Left lobe of liver (tissue), 2 donors: ENCODE results near the gene PRR19. TPM values are rescaled to one million over a fixed set of nuclear protein-coding genes. Genes with fewer than 3 reads are reported as not detected.
A peak's percentile ranks its signal among the peaks of the same experiment; 100 is the strongest.

Experiments
- ATAC-seq: fragments of 200-7000 bp; cut with Tn5 transposase; one replicate; pipeline ENCODE4 v1.9.1; 2020; ENCODE audit warnings: mild to moderate bottlenecking, moderate library complexity
- DNase-seq: peaks from one replicate; pipeline ENCODE4 v3.0.0-alpha.2; 2020; ENCODE audit warnings: low spot score
- total RNA-seq: library from RNA; stranded (reverse); gene quantifications from one replicate; pipeline ENCODE4 v1.2.1, GENCODE V29; 2021
- donor health status: DM: no; HTN: no; CAD: no; lungs with moderate emphysema.
- donor health status: DM: no; HTN: yes; CAD: no.

The PRR19 gene
- total RNA-seq, 1 donor from 2014 or later, result 0.65 TPM

DNA sequence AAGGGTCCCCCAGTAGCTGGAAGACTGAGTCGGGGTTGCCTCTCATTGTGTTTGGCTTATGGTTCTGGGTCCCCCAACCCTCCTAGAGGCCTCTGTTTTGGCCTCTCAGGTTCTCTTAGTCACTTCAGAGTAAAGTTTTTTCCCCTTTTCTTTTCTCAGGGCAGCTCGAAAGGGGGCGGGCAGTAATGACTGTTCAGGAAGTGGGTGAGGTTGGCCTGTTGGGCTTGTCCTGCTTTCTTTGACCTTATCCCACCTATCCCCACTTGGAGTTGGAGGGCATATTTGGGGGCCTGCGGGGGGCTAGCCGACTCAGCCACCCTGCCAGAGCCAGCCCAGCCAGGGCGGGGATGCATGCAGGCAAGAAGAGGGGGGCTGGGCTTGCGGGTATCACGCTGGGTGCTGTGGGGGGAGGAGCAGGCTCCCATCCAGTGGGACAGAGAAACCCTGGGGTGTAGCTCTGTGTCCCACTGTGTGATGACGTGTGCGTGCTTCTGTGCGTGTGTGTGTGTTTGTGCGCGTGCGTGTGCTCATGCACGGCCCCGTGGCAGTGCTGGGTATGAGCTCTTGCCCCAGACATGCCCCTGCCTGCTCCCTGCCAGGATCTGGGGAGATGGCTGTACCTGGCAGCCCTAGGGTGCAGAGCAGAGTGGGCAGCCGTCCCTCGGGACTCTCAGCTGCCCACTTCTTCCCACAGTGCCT lies 31.4 kb upstream of the PRR19 start:
- peak; percentile 17 for ATAC-seq
- peak; percentile 77 for DNase-seq

DNA sequence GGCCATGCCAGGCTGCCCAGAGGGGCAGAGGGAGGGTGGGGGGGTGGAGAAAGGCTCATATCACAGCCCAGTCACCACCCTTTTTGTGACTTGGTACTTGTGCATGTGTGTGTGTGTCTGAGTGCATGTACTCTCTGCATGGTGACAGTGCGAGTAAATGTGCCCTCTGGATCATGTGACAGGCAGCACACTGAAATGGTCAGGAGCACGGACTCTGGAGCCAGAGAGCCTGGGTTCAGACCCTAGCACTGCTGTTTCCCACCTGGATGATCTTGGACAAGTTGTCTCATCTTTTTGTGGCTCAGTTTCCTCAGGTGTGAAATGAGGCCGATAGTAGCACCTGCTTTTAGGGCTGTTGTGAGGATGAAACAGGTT lies 30.9 kb upstream of the PRR19 start:
- DNase-seq (peak; percentile 76), ATAC-seq (peak; percentile 3)

DNA sequence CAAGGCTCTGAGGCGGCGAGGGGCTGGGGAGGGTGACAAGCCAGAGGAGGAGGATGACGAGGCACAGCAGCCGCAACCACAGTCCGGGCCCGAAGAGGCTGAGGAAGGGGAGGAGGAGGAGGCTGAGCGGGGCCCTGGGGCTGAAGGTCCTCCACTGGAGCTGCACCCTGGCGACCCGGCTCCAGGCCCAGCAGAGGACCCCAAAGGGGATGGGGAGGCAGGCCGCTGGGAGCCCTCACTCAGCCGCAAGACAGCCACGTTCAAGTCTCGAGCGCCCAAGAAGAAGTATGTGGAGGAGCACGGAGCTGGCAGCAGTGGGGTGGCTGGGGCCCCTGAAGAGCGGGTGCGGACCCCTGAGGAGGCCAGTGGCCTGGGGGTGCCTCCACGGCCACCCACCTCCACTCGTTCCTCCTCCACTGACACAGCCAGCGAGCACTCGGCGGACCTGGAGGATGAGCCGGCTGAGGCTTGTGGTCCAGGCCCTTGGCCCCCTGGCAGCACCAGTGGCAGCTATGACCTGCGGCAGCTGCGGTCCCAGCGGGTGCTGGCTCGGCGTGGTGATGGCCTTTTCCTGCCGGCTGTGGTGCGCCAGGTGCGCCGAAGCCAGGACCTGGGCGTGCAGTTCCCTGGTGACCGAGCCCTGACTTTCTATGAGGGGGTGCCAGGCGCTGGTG lies 29.9 kb upstream of the PRR19 start:
- DNase-seq, result no peak
- no peak for ATAC-seq

DNA sequence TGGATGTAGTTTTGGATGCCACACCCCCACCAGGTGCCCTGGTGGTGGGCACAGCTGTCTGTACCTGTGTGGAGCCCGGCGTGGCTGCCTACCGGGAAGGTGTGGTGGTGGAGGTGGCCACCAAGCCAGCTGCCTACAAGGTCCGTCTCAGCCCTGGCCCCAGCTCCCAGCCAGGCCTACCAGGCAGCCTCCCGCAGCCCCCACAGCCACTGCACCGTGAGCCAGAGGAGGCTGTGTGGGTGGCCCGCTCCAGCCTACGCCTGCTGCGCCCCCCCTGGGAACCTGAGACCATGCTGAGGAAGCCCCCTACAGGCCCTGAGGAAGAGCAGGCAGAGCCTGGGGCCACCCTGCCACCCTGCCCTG lies 29.4 kb upstream of the PRR19 start:
- ATAC-seq, result no peak
- no peak for DNase-seq

DNA sequence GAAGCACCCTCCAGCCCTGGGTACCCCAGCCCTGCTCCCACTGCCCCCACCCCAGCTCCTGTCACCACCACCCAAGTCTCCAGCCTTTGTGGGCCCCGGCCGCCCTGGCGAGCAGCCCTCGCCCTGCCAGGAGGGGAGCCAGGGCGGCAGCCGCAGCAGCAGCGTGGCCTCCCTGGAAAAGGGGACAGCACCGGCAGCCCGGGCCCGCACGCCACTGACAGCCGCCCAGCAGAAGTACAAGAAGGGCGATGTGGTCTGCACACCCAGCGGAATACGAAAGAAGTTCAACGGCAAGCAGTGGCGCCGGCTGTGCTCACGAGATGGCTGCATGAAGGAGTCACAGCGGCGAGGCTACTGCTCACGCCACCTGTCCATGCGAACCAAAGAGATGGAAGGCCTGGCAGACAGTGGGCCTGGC lies 28.9 kb upstream of the PRR19 start:
- DNase-seq (no peak), ATAC-seq (no peak)

DNA sequence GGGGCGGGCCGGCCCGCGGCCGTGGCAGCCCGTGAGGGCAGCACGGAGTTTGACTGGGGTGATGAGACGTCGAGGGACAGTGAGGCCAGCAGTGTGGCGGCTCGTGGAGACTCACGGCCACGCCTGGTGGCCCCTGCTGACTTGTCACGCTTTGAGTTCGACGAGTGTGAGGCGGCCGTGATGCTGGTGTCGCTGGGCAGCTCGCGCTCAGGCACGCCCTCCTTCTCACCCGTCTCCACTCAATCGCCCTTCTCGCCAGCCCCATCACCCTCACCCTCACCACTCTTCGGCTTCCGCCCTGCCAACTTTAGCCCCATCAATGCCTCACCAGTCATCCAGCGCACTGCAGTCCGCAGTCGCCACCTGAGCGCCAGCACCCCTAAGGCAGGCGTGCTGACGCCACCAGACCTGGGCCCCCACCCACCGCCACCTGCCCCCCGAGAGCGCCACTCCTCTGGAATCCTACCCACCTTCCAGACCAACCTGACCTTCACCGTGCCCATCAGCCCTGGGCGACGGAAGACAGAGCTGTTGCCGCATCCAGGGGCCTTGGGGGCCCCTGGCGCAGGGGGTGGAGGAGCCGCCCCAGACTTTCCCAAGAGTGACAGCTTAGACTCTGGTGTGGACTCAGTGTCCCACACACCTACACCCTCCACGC lies 28.4 kb upstream of the PRR19 start:
- no peak for ATAC-seq

DNA sequence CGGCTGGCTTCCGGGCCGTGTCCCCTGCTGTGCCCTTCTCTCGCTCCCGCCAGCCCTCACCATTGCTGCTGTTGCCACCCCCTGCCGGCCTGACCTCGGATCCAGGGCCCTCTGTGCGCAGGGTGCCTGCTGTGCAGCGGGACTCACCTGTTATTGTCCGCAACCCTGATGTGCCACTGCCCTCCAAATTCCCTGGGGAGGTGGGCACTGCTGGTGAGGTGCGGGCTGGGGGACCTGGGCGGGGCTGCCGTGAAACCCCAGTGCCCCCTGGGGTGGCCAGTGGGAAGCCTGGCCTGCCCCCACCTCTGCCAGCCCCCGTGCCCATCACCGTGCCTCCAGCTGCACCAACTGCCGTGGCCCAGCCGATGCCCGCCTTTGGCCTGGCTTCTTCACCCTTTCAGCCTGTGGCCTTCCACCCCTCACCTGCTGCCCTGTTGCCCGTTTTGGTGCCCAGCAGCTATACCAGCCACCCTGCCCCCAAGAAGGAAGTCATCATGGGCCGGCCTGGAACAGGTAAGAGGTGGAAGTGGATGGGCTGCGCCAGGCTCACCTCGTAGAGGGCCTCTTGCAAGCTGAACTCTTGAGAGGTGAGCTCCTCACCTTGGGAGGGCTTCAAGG lies 27.8 kb upstream of the PRR19 start:
- DNase-seq (no peak), ATAC-seq (no peak)

More for the DNA sequence above, 28.4 kb upstream of the PRR19 start:
- DNase-seq, result no peak

DNA sequence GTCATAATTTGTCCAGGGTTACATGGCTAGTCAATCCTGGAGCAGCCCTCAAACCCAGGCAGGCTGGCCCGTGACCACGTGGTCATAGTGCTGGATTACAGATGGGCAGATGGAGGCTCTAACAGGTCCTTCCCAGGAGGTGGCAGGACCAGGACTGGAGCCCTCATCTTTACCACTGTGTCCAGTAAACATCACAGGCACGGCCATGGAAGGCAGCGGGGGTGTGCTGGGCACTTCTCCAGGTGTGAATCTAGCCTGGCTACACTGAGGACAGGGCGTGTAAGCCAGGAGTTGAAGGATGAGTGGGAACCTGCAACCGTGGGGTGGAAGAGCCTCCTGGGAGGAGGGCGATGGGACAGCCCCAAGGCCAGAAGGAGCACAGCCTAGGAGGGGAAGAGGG lies 26.8 kb upstream of the PRR19 start:
- no peak for DNase-seq

DNA sequence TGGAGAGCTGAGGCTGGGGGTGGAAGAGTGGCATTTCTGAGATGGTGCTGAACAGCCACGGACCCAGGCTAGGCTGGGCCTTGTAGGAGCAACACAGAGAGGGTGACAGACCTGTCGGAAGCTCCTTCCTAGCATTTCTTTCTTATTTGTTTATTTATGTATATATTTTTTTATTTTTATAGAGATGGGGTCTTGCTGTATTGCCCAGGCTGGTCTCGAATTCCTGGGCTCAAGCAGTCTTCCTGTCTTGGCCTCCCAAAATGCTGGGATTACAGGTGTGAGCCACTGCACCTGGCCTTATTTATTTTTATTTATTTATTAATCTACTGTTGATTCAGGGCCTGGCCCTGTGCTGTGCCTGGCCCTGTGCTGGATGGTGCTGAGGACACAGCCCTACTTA lies 26.4 kb upstream of the PRR19 start:
- DNase-seq (no peak), ATAC-seq (no peak)

More for the DNA sequence above, 26.8 kb upstream of the PRR19 start:
- no peak for ATAC-seq

DNA sequence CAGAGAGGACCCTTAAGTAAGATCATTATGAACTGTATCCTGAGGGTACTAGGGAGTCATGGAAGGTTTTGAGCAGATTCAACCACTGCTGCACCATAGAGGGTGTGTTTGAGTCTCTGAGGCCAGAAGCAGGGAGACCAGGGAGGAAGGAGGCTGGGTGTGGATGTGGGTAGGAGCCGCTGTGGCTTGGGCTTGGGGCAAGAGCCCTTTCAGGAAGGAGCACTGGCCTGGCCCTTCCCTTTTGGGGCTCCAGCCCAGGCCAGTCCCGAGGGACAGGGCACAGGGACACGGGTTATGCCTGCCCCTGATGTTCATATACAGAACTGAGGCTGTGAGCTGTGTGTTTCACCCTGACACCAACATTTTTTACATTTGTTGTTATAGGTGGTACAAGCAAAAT lies 25.6 kb upstream of the PRR19 start:
- ATAC-seq (no peak), DNase-seq (no peak)

DNA sequence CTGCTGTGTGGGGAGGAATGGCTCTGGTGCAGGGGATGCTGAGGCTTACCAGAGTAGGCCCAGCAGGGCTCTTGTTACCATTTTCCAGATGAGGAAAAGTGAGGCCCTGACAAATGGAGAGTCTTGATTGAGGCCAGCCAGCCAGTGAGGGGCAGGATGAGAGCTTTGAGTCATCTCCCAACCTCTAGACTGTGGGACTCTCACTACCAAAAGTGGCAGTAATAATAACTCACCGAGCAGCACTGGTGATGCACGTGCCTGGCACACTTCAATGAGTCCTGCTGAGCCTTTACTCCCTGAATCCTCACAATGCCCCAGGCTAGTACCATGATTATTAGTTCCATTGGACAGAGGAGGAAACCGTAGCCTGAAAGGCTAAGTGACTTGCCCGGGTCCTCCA lies 25.1 kb upstream of the PRR19 start:
- ATAC-seq, result no peak

DNA sequence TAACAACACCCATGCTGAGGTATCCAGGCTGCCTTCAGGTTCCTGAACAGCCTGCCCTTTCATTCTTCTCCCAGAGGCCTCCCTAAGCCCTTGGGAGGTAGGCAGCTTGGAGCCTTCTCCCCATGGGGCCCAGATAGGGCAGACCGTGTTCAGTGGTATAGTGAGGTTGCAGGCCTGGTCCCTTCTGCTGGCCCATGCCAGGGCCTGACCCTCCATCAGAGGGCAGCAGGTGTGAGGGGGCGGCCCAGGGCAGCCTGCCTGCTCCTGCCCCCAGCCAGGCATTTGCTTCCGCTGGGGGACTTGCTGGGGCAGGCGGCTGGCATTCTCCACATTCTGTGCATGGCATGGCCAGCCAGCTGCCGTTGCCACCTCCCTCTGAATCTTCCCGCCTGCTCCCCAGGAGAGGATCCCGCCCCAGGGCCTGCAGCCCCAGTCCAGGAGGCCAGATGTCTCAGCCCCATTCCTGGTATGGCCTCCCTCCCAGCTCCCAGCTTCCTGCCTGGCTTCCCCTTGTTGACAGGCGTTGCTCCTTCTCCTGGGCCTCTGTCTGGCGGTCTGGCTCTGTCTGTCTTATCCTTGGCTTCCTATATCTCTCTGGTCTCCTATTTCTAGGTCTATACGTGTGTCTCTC lies 24.0 kb upstream of the PRR19 start:
- DNase-seq (no peak), ATAC-seq (no peak)

More for the DNA sequence above, 25.1 kb upstream of the PRR19 start:
- DNase-seq, result no peak

DNA sequence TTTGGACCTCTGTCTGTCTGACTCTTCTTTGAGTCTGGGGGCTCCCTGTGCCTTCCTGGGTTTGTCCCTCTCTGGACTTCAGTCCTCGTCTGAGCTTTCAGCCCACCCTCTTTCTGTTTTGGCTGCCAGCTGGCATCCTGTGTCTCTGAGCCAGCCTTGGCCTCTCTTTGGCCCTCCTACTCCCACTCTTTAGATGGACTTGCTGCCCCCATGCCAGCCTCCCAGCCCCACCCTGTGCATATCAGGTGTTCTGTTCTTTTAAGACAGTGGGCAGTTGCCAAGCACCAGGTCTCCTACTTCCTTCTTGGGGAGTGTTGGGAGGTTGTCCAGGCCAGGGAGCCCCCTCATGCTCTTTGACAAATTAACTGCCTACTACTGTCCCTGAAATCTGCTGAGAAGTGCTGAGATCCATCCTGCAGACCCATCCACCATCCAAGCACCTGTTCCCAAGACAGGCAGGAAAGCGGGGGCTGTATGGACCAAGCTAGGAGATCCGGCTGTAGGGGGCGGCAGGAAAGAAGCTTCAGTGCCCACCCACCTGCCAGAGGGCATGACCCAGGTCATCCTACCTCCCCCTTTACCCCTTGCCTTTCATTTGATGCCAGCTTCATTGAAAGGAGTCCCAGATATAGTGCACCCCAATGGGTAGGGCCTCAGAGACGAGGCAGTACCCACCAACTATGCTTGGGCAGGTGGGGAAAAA lies 23.3 kb upstream of the PRR19 start:
- no peak for DNase-seq

DNA sequence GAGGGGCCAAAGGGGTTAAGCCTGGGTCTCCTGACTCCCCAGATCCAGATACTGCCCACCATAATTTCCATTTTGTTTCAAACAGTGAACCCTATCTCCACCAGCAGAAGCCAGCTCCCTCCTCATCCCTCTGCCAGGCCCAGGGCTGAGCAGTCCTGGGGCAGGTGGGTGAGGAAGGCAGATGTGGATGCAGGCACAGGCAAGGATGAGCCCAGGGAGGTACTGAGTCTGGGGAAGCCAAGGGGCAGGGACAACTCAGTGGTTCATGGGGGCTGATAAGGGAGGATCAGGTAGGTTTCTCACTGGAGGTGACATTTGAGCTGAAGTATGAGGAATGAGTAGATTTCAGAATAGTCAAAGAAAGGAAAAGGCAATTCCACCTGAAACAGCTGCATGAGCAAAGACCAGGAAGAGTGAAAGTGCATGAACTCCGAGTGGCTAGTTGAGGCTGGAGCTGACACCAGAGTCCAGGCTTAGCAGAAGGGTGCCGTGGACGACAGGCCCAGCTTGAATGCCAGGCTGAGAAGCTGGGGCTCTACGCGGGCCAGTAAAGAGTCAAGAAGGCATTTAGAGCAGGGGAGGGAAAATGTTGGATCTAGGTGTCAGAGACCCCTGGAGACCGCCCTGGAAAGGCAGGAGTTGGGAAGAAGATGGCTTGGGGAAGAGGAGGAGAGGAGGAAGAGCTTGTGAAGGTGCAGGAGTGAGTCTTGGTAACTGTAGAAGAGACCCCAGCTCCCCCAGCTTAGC lies 22.6 kb upstream of the PRR19 start:
- no peak for ATAC-seq

More for the DNA sequence above, 23.3 kb upstream of the PRR19 start:
- ATAC-seq, result no peak

DNA sequence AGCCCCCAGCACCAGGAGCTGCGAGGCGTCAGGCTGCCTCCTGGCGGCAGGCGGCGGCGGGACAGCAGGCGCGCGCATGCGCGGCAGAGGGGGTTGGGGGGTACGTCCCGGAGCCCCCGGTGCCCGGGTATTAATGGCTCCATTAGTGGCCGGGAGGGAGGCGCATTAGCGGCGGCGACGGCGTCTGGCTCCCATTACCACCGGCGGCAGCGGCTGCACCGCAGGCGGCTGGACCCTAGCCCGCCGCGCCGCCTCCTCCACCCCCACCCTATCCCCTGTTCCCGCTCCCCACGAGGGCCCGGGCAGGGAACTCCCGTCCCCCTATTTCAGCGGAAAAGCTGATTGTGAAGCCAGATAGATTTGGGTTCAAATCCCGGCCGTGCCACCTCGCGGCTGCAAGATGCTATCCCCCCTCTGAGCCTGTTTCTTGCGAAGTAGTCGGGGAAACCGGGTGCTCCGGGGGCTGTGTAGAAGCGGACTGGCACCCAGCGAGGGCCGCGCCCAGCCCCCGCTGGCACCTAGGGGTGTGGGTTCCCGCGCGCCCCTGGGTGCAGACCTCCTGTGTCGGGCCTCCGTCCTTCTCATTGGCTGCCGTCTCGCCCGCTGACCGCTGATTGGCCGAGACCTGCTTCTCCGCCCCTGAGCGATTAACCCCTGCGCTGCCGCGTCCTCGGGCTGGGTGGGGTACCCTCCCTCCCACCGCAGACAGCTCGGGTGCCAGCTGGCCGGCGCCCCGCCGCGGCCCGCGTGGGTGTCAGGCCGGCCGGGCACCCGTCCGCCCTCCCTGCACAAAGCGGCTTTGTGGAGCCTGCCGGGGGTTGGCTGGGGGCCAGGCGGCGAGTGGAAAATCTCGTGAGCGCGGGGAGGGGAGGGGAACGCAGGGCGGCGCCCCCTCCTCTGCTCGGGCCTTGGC lies 21.8 kb upstream of the PRR19 start:
- DNase-seq, result peak; percentile 87
- ATAC-seq, result peak; percentile 59

More for the DNA sequence above, 22.6 kb upstream of the PRR19 start:
- DNase-seq, result no peak

DNA sequence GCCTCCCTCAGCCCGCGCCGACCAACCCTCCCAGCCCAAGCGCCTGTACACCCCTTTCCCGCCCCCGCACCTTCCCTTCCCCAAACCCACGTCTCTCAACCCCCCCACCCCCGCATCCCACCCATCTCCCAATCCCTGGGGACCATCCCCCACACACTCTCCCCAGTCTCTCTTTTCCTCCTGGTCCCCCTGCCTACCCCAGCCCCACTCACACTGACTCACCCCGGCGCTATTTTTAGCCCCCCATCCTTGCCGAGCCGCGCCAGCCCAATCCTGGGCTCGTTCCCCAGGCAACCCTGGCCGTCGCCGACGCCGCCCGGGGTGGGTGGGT lies 21.2 kb upstream of the PRR19 start:
- ATAC-seq (no peak), DNase-seq (no peak)

DNA sequence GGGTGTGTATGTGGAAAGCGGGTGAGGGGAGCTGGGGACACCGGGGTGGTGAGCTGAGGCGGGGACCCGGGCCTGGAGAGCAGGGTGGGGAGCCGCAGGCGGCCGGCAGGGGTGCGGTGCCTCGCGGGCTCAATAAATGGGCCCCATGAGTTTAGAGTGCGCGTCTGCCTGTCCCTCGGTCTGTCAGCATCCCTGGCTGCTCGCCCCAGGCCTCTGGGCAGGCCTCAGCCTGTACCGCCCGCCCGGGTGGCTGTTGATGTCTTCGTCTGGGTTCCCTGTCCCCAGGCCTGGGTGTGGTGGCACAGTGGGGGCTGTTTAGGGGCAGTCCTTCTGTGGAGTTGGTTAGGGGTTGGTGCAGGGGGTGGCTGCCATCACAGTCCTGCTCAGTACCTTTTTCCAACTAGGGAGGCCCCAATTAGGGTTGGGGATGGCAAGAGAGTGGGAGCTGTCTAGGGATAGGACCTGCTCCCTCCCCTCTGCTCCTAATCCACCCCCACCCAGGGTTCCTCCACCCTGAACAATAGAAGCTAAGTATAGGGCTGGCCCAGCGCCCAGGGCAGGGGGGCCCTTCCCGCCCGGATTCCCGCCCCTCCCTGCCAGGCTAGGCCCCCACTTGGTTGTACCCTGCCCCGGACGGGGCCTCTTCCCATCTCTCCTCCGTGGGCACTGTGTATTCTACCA lies 20.6 kb upstream of the PRR19 start:
- no peak for ATAC-seq
- peak; percentile 56 for DNase-seq
